Keratinocyte (primary cell): ENCODE data around the gene HDX.

Experiments used
- CTCF ChIP-seq, 3 experiments: IDR thresholded peaks in 1 of 3; conservative IDR thresholded peaks in 1 of 3; optimal IDR thresholded peaks in 1 of 3; 2 replicates in 2 of 3; 3 replicates in 1 of 3; pipeline versions ENCODE3 to v1.5.1; 2011; ENCODE audit warnings: low read length in 3 of 3, mild to moderate bottlenecking in 3 of 3, moderate library complexity in 2 of 3, control low read depth in 1 of 3, inconsistent platforms in 1 of 3; ENCODE audit not compliant: insufficient read depth in 2 of 3; ENCODE audit errors: extremely low read depth in 1 of 3
- EZH2 ChIP-seq: IDR thresholded peaks from one replicate; pipeline ENCODE4 v1.6.1; 2012; ENCODE audit warnings: inconsistent platforms, mild to moderate bottlenecking, low read length, moderate library complexity

GRCh38 chrX:84339507-84340364, 162.5 kb downstream of the HDX start:
- peak in 2 of 3 experiments; percentile 45 to 55 for TF ChIP-seq CTCF (optimal IDR thresholded peaks at IDR 0.05 in 1 of 3, IDR thresholded peaks at IDR 0.05 in 1 of 3, conservative IDR thresholded peaks at IDR 0.05 in 1 of 3; ENCODE audit: extremely low read depth in 1 of 3, insufficient read depth in 2 of 3, low read length in 3 of 3)
- TF ChIP-seq EZH2, result no peak
